ENCODE data around the gene SIRPB2.

The SIRPB2 gene

GRCh38 chr20:1491281-1491840 lies at the start of gene SIRPB2:
Gene SIRPB2, minus strand, starts transcription at chr20:1491420. Its CDS starts 61 bp downstream, at chr20:1491359.
- no peak for DNase-seq

GRCh38 chr20:1539816-1540419 lies 48.7 kb upstream of the SIRPB2 start:
- DNase-seq = no peak

GRCh38 chr20:1538655-1539054 lies 47.4 kb upstream of the SIRPB2 start:
- no peak for DNase-seq

- no peak for DNase-seq
These were observed 46.5 kb upstream of the SIRPB2 start for GRCh38 chr20:1537731-1538058.

GRCh38 chr20:1536893-1537730 lies 45.9 kb upstream of the SIRPB2 start:
- no peak for DNase-seq

GRCh38 chr20:1535420-1536175 lies 44.4 kb upstream of the SIRPB2 start:
- no peak for DNase-seq

- no peak for DNase-seq
These were observed 43.3 kb upstream of the SIRPB2 start for GRCh38 chr20:1534526-1534925.

GRCh38 chr20:1533059-1533458 lies 41.8 kb upstream of the SIRPB2 start:
- no peak for DNase-seq

- no peak for DNase-seq
These were observed 37.6 kb upstream of the SIRPB2 start for GRCh38 chr20:1528811-1529210.

GRCh38 chr20:1527923-1528322 lies 36.7 kb upstream of the SIRPB2 start:
- no peak for DNase-seq

GRCh38 chr20:1526896-1527295 lies 35.7 kb upstream of the SIRPB2 start:
- DNase-seq = no peak

GRCh38 chr20:1526310-1526709 lies 35.1 kb upstream of the SIRPB2 start:
- DNase-seq = no peak

- no peak for DNase-seq
These were observed 32.8 kb upstream of the SIRPB2 start for GRCh38 chr20:1524004-1524403.

GRCh38 chr20:1517010-1517409 lies 25.8 kb upstream of the SIRPB2 start:
- no peak for DNase-seq

- DNase-seq = no peak
These were observed 22.6 kb upstream of the SIRPB2 start for GRCh38 chr20:1513801-1514200.

GRCh38 chr20:1509237-1509636 lies 18.0 kb upstream of the SIRPB2 start:
- DNase-seq = peak; percentile 33

GRCh38 chr20:1508574-1508973 lies 17.4 kb upstream of the SIRPB2 start:
- DNase-seq = no peak

GRCh38 chr20:1507276-1507675 lies 16.1 kb upstream of the SIRPB2 start:
- DNase-seq = no peak

- no peak for DNase-seq
These were observed 14.7 kb upstream of the SIRPB2 start for GRCh38 chr20:1505871-1506270.

- DNase-seq = no peak
These were observed 14.1 kb upstream of the SIRPB2 start for GRCh38 chr20:1505361-1505760.

GRCh38 chr20:1503564-1504227 lies 12.5 kb upstream of the SIRPB2 start:
- peak; percentile 69 for DNase-seq

GRCh38 chr20:1500496-1500895 lies 9.3 kb upstream of the SIRPB2 start:
- DNase-seq = no peak
